Psoas muscle (tissue), 8 donors: ENCODE data around the gene PTPRF. TPM values are rescaled to one million over a fixed set of nuclear protein-coding genes. Genes with fewer than 3 reads are reported as not detected.

Source experiments
- ATAC-seq, 4 donors: fragments of 200-7000 bp; cut with Tn5 transposase; one replicate each; pipeline ENCODE4 v1.9.1; 2020; ENCODE audit warnings: moderate library complexity in 3 of 4, mild to moderate bottlenecking in 2 of 4
- DNase-seq, 2 donors: peaks; one replicate each; pipeline ENCODE4 v3.0.0-alpha.2; 2020
- H3K27ac ChIP-seq: fragments of 200-600 bp; one replicate; pipeline ENCODE4 v1.8.0; 2022
- H3K27me3 ChIP-seq, 3 donors: fragments of 200-600 bp in 1 of 3; one replicate each; pipeline versions ENCODE4 v1.6.1 to v1.8.0; 2013 to 2022; ENCODE audit warnings: low read length in 2 of 3, mild to moderate bottlenecking in 2 of 3, moderate library complexity in 1 of 3; ENCODE audit not compliant: insufficient read depth in 3 of 3
- H3K36me3 ChIP-seq, 2 donors: fragments of 200-600 bp in 1 of 2; one replicate each; pipeline versions ENCODE4 v1.6.1 to v1.8.0; 2013 to 2022; ENCODE audit warnings: low read depth in 1 of 2, mild to moderate bottlenecking in 1 of 2, moderate library complexity in 1 of 2; ENCODE audit not compliant: insufficient read depth in 1 of 2
- H3K4me1 ChIP-seq: fragments of 200-600 bp; one replicate; pipeline ENCODE4 v1.8.0; 2022
- H3K4me3 ChIP-seq: fragments of 200-600 bp; one replicate; pipeline ENCODE4 v1.8.0; 2022; ENCODE audit warnings: mild to moderate bottlenecking
- H3K9me3 ChIP-seq: fragments of 200-600 bp; one replicate; pipeline ENCODE4 v1.8.0; 2022
- CTCF ChIP-seq: fragments of 200-600 bp; IDR thresholded peaks from one replicate; pipeline ENCODE4 v1.8.0; 2022; ENCODE audit warnings: antibody characterized with exemption
- WGBS, 3 donors: extraction: QIAGEN DNeasy Blood & Tissue Kit; methylation state at CpG; one replicate each; pipeline versions ENCODE4 v1.1.6 to v1.1.7; 2013; 5-methylcytosine and 5-hydroxymethylcytosine counted together
- intact Hi-C, 2 donors: fragments of 100-400 bp; cut with DNase I; formaldehyde crosslinking; loops; one replicate each; pipeline versions ENCODE4 v1.11.0 to v1.14.2; 2022
- polyA plus RNA-seq, 3 donors: library from polyadenylated mRNA; stranded (reverse); fragments of 200-250 nt; gene quantifications; one replicate each; pipeline ENCODE4 v1.2.3, GENCODE V29; 2013
- total RNA-seq, 4 donors: library from RNA; stranded (reverse); fragmentation: NEBNext Ultra II Directional in 2 of 4; extraction: Animal tissue kit (Norgen Biotek cat#: 25700) in 2 of 4; gene quantifications; one replicate each; pipeline versions ENCODE4 v1.2.1 to v1.2.4, GENCODE V29; 2021 to 2023
- donor health status: healthy with polysubstance abuse.
- donor health status: DM: no; HTN: no; CAD: no; lungs with moderate emphysema.
- donor health status: Bipolar disorder and iron deficiency.
- donor health status: healthy.
- donor health status: DM: yes; HTN: yes; CAD: no.
- donor health status: DM: no; HTN: no; CAD: no.
- donor health status: DM: no; HTN: no; CAD: no.
- donor health status: DM: yes; HTN: yes; CAD: no.

The PTPRF gene
- total and polyA plus RNA-seq, 7 donors, result 0.65 to 8.9 (median 1.9) TPM

GRCh38 chr1:43584204-43584603 is 53.5 kb downstream of the PTPRF start:
- Histone ChIP-seq H3K36me3 (no peaks in the 10 kb centered on the region), H3K27ac (no peak overlapping the region), H3K4me1 (no peaks in the 10 kb centered on the region), H3K27me3 (no peaks in the 10 kb centered on the region), H3K4me3 (no peak overlapping the region), H3K9me3 (no peaks in the 10 kb centered on the region)
- 65 to 85% (median 66%) methylated on average over 8 of the region's 8 CpGs for WGBS, 3 donors
- no peak for DNase-seq
- TF ChIP-seq CTCF, result no peak
- no peak for ATAC-seq
- intact Hi-C loops, result no loop called here

- no peak for DNase-seq
- TF ChIP-seq CTCF, result no peak
- H3K9me3 ChIP-seq, result no peaks in the 10 kb centered on the region
- no peaks in the 10 kb centered on the region for H3K36me3 ChIP-seq
- 86 to 92% (median 91%) methylated on average over 10 of the region's 10 CpGs for WGBS, 3 donors
- no peak overlapping the region for H3K4me3 ChIP-seq
- no peak overlapping the region for H3K27ac ChIP-seq
- H3K27me3 ChIP-seq, result no peaks in the 10 kb centered on the region
- no peak for ATAC-seq
- intact Hi-C loops, result no loop called here
- H3K4me1 ChIP-seq, result no peaks in the 10 kb centered on the region
Observed at GRCh38 chr1:43585557-43585956, 54.9 kb downstream of the PTPRF start.

- DNase-seq (no peak), ATAC-seq (peak in 1 of 4 donors; percentile 70)
- TF ChIP-seq CTCF, result no peak
- Histone ChIP-seq H3K9me3 (no peaks in the 10 kb centered on the region), H3K27ac (no peak overlapping the region), H3K4me1 (no peaks in the 10 kb centered on the region), H3K27me3 (no peaks in the 10 kb centered on the region), H3K4me3 (no peak overlapping the region), H3K36me3 (no peaks in the 10 kb centered on the region)
- intact Hi-C loops, result no loop called here
- 80 to 86% (median 85%) methylated on average over 6 of the region's 6 CpGs for WGBS, 3 donors
Observed at GRCh38 chr1:43586136-43586731, 55.6 kb downstream of the PTPRF start.

- ATAC-seq (no peak), DNase-seq (no peak)
- Histone ChIP-seq H3K36me3 (no peaks in the 10 kb centered on the region), H3K27me3 (no peaks in the 10 kb centered on the region), H3K4me1 (no peaks in the 10 kb centered on the region), H3K4me3 (no peak overlapping the region), H3K9me3 (no peaks in the 10 kb centered on the region), H3K27ac (no peak overlapping the region)
- intact Hi-C loops, result no loop called here
- no peak for TF ChIP-seq CTCF
- 76 to 89% (median 81%) methylated on average over 2 of the region's 2 CpGs for WGBS, 3 donors
Observed at GRCh38 chr1:43587001-43587400, 56.3 kb downstream of the PTPRF start.

- H3K27me3 ChIP-seq, result no peaks in the 10 kb centered on the region
- ATAC-seq, result peak; percentile 79 to 98 (median 88)
- intact Hi-C loops, result no loop called here
- DNase-seq, result peak in 1 of 2 donors; percentile 68
- no peaks in the 10 kb centered on the region for H3K9me3 ChIP-seq
- H3K4me1 ChIP-seq, result no peaks in the 10 kb centered on the region
- no peaks in the 10 kb centered on the region for H3K36me3 ChIP-seq
- no peak overlapping the region for H3K27ac ChIP-seq
- no peak for TF ChIP-seq CTCF
- H3K4me3 ChIP-seq, result no peak overlapping the region
- 34 to 39% (median 34%) methylated on average over 8 to 9 of the region's 9 CpGs for WGBS, 3 donors
Observed at GRCh38 chr1:43587594-43587993, 56.9 kb downstream of the PTPRF start.
